SK-N-MC (cell line): ENCODE results near the gene PPP2R2C.

Experiments used
- DNase-seq: peaks from one replicate; pipeline ENCODE4 v3.0.0-alpha.2; 2011; ENCODE audit warnings: low read depth, low spot score
- H3K27ac ChIP-seq: fragments of 200-600 bp; sonication (generic); 2 replicates; pipeline ENCODE4 v1.5.1; 2016; ENCODE audit warnings: mixed run types
- H3K36me3 ChIP-seq: fragments of 200-600 bp; sonication (generic); 2 replicates; pipeline ENCODE4 v1.6.1; 2017; ENCODE audit warnings: antibody characterized with exemption, low read length, mixed read lengths; ENCODE audit not compliant: insufficient read depth
- H3K4me3 ChIP-seq: fragments of 200-600 bp; sonication (generic); 2 replicates; pipeline ENCODE4 v1.5.1; 2016
- H3K9ac ChIP-seq: fragments of 200-600 bp; sonication (generic); 2 replicates; pipeline ENCODE4 v1.8.0; 2017; ENCODE audit warnings: mixed run types, mixed read lengths; ENCODE audit not compliant: insufficient read length
- H3K9me3 ChIP-seq: fragments of 200-600 bp; sonication (generic); 2 replicates; pipeline ENCODE4 v1.6.1; 2017; ENCODE audit warnings: low read depth, mild to moderate bottlenecking, antibody characterized with exemption, low read length, moderate library complexity, mixed read lengths
- EZH2 ChIP-seq: fragments of 200-600 bp; sonication (generic); IDR thresholded peaks from one replicate; pipeline ENCODE4 v1.6.1; 2017; ENCODE audit warnings: antibody characterized with exemption
- FOXP2 ChIP-seq: optimal IDR thresholded peaks from 2 replicates; pipeline ENCODE3; 2011; ENCODE audit warnings: mild to moderate bottlenecking, moderate library complexity; ENCODE audit not compliant: insufficient read depth; ENCODE audit errors: extremely low read length, control extremely low read depth
- POLR2AphosphoS5 ChIP-seq: IDR thresholded peaks from 2 replicates; pipeline ENCODE4 v1.6.1; 2012; ENCODE audit warnings: mild to moderate bottlenecking, low read depth, low read length, borderline replicate concordance

The PPP2R2C gene

DNA sequence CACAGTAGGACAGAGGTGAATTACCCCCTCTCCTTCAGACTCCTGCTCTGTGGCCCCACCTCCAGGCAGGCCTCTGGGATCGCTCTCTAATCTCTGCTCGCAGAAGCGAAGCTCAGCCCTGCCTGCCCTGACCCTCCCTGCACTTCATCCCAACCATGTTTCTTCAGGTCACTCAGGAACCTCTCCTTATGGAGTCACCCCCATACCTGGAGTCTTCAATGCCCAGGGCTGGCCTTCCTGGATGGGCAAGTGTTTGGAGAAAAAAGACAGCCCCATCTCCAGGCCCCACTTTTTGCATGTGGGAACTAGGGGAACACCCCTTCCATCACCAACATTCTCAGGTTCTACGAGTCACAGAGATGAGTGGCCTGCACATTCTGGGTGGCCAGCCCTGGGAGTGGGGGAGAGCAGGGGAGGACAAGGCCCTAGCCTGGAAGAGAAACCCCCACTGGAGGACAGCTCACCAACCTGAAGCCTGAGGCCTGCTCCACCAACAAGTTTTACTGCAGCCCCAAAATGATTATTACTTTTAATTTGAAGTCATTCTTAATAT, 90.8 kb downstream of the PPP2R2C start:
- H3K4me3 ChIP-seq = no peak overlapping the region
- H3K36me3 ChIP-seq = no peaks in the 10 kb centered on the region
- H3K9me3 ChIP-seq = no peaks in the 10 kb centered on the region
- no peak overlapping the region for H3K9ac ChIP-seq
- no peak overlapping the region for H3K27ac ChIP-seq
- DNase-seq = no peak
- TF ChIP-seq POLR2AphosphoS5 (no peak), EZH2 (no peak), FOXP2 (no peak)

DNA sequence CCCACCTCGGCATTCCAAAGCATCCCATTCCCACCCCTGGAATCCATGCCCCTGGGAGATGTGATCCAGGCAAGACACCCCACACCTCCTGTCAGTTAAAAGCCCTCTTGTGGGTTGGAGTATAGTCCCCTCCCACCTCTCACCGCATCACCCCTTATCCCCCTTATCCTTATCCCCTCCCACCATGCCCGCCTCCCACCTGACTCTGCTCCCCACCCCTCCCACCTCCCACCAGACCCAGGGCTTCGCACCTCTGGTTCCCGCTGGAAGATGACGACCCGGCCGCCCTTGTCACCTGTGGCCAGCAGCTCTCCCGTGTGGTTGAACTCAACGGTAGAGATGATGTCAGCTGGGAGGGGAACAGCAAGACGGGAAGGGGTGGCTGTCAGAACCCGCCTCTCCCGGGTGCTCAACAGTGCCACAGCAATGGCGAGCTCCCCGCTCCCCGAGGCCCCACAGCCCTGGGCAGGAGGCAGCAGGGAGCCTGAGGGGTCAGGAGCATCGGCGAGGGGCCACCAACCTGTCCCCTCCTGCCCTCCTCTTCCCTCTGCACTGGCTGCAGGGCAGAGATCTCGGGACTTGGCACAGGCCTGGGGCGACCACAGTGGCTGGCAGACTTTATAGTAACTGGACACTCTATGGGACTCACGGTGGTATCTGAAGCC, 91.5 kb downstream of the PPP2R2C start:
- H3K36me3 ChIP-seq = no peaks in the 10 kb centered on the region
- H3K9ac ChIP-seq = no peak overlapping the region
- H3K27ac ChIP-seq = no peak overlapping the region
- no peak for DNase-seq
- TF ChIP-seq FOXP2 (no peak), EZH2 (no peak), POLR2AphosphoS5 (no peak)
- no peaks in the 10 kb centered on the region for H3K9me3 ChIP-seq
- H3K4me3 ChIP-seq = no peak overlapping the region

DNA sequence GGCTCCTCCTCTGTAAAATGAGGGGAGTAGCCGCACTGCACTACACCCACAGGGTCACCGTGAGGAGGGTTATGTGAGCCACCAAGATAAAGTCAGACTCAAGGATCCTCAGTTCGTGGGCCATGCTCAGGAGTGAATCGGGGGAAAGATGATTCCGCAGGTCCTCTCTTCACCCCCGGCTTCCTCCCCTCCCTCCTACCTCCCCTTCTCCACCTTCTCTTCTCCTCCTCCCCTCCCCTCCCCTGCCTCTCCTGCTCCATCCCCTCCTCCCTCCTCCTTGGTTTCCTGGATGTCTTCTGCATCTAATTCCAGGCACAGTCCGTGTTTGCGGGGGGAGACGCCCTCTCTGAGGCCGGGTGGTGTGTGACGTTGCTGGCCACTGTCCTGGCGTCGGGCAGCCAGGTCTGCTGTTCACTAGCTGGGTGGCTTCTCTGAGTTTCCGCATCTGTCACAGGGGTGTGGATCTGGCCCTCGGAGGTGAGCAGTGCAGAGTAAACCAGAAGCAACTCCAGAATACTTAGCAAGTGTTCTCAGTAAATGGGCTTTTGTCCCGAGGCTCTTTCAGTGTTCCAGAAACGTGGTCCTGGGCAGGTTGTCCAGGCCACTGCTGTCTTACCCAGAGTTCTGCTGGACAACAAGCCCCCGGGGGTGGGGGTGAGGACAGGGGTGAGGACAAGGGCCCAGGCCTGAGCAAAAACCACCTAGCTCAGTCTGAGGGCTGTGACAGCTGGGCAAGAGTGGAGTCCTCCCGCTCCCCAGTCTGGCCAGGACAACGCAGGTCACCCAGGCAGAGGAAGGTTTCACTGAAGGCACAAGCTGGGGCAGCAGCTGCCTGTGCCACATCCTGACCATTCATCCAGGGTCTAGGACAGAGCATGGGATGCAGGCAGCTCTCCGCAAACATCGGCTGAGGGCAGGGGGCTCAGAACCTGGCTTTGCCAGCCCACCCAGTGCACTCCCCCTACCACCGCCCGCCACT, 92.4 kb downstream of the PPP2R2C start:
- Histone ChIP-seq H3K4me3 (no peak overlapping the region), H3K9ac (no peak overlapping the region), H3K36me3 (no peaks in the 10 kb centered on the region), H3K27ac (no peak overlapping the region), H3K9me3 (no peaks in the 10 kb centered on the region)
- no peak for DNase-seq
- TF ChIP-seq POLR2AphosphoS5 (no peak), FOXP2 (no peak), EZH2 (no peak)

DNA sequence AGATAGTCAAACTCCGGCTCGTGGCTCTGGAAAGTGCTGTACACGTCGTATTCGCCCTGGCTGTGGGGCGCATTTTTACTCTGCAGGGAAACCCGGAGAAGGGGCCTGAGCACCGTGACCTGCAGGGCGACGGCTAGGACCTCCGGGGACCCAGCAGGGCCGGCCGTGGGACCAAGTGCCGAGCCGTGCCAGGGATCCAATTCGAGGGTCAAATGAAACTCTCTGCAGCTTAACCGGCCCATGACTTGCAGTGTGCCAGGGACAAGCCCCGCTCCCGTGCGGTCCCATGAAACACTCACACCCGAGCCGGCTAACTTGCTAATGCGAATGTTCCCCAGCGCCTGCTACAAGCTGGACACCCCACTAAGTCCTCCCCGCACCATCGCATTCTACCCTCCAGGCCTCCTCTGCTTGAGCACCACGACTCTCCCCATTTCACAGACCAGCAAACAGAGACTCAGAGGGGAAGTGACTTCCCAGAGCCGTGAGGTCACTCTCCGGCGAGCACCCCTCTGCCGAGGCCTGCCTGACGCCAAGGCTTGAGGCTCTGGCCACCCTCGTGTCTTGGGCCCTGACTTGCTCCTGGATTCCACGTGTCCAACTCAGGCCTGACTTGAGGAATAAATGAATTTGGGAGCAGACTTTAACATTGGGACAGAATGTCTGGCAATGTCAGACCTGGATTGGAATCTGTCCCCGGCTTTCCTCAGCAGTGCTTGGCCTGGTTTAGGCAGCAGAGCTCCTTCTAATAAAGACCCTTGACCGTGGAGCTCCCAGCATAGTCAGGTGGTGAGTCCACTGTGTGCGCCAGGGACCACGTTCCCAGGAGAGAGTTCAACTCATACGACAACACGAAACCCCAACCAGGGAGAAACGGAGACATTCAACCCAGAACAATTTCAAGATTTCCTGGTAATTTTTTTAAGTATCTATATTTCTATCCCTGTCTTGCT, 93.6 kb downstream of the PPP2R2C start:
- Histone ChIP-seq H3K4me3 (no peak overlapping the region), H3K27ac (no peak overlapping the region), H3K9me3 (no peaks in the 10 kb centered on the region), H3K36me3 (no peaks in the 10 kb centered on the region), H3K9ac (no peak overlapping the region)
- TF ChIP-seq EZH2 = no peak
- TF ChIP-seq POLR2AphosphoS5 = no peak
- TF ChIP-seq FOXP2 = no peak
- no peak for DNase-seq

DNA sequence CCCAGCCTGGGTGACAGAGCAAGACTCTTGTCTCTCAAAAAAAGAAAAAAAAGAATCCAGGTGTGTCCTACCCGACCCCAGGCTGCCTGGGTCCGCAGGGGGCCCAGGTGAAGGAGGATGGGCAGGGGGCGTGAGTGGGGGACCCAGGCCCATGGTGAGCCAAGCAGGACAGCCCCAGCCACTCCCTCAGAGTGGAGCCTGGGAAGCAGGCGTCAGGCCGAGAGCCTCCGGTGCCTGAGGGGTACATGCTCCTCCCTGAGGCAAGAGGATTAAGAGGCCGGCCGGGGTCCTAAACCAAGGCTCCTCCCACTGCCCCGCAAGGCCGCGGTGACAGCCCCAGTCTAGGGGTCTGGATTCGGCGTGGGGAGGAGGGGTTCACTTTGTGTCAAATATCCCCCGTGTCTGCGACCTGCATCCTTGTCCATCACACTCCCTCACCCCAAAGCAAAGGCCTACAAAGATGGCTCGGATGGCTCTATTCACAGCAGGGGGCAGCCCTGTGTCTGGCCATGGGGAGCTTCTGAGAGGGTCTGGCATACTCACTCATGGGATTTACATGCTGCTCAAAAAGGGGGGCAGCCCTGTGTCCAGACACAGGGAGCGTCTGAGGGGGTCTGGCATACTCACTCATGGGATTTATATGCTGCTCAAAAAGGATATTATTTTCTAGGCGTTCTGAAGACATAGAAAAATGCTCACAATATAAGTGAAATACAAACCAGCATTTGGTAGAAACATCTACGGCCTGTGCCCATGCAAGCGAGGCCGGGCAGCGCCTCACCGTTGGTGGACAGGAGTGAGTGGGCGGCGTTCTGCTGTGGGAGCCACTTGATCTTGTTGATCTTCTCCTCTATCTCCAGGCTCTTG, 94.6 kb downstream of the PPP2R2C start:
- H3K36me3 ChIP-seq = no peaks in the 10 kb centered on the region
- H3K27ac ChIP-seq = no peak overlapping the region
- no peaks in the 10 kb centered on the region for H3K9me3 ChIP-seq
- H3K9ac ChIP-seq = no peak overlapping the region
- H3K4me3 ChIP-seq = no peak overlapping the region
- TF ChIP-seq POLR2AphosphoS5 = no peak
- no peak for TF ChIP-seq FOXP2
- TF ChIP-seq EZH2 = no peak
- no peak for DNase-seq

DNA sequence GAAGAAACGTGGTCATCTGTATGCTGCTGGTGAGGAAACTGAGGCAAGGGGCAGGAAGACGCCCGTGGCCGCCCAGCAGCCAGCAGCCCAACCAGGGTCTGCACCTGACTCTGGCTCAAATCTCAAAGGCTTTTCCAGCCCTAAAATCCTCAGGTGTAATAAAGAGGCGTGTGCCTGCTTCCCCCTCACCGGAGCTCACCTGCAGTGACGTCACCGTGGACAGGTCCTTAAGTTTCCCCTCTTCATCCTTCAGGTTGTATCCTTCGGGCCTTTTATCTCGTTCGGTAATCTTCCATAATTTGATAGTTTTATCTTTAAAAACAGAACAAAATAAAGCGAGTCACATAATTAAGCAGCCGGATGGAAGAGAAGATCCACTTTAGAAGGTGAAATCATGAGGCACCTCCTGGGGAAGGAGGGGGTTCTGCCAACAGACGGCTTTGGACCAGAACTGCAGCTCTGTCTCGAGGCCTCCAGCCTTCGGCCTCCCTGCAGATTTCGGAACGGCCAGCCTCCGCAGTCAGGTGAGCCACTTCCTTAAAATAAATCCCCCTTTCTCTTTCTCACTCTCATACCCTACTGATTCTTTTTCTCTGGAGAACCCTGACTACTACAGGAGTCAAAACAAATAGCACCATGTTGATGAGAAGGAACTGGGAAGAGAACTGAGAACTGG, 96.7 kb downstream of the PPP2R2C start:
- Histone ChIP-seq H3K4me3 (no peak overlapping the region), H3K36me3 (no peaks in the 10 kb centered on the region), H3K27ac (no peak overlapping the region), H3K9ac (no peak overlapping the region), H3K9me3 (no peaks in the 10 kb centered on the region)
- TF ChIP-seq POLR2AphosphoS5 = no peak
- DNase-seq = no peak

DNA sequence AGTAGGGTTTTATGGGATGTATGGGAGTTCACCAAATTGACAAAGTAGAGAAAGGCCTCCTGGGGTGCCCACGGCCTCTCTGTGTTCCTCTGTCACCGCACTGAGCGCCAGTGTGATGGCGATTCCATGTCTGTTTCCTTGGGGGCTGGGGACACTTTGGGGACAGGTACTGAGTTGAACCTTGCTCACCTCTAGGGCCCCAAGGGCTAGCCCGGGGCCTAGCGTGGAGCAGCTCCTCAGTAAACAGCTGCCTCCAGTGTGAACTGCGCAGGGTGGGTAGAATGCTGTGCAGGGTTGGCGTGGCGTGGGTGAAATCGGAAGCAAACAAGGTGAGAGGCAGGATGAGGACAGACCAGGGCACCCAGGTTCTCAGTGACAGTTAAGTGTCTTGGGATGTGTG, 97.8 kb downstream of the PPP2R2C start:
- H3K9me3 ChIP-seq = no peaks in the 10 kb centered on the region
- H3K27ac ChIP-seq = no peak overlapping the region
- no peaks in the 10 kb centered on the region for H3K36me3 ChIP-seq
- TF ChIP-seq EZH2 (no peak), POLR2AphosphoS5 (no peak), FOXP2 (no peak)
- no peak for DNase-seq
- no peak overlapping the region for H3K9ac ChIP-seq
- no peak overlapping the region for H3K4me3 ChIP-seq
